ENCODE data around the gene RTN4IP1.

DNA sequence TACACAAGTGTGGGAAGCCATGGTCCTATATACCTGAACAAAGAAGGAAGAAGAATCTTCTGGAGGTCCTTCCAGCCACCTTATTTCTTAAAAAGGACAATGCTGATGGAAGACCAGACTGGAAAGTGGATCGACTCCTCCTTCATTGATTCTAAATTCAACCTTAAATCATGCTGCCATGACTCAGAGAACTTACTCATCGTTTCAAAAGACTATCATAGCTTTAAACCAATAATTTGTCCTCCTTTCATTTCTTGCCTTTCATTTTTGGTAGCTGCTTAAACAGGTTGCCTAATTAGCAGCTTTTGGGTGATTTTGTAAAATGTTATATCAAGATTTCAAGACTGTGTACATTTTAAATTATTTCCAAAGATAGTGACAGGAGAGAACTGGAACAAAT is 60.8 kb downstream of the RTN4IP1 start:
- TF ChIP-seq, protein P1, sequence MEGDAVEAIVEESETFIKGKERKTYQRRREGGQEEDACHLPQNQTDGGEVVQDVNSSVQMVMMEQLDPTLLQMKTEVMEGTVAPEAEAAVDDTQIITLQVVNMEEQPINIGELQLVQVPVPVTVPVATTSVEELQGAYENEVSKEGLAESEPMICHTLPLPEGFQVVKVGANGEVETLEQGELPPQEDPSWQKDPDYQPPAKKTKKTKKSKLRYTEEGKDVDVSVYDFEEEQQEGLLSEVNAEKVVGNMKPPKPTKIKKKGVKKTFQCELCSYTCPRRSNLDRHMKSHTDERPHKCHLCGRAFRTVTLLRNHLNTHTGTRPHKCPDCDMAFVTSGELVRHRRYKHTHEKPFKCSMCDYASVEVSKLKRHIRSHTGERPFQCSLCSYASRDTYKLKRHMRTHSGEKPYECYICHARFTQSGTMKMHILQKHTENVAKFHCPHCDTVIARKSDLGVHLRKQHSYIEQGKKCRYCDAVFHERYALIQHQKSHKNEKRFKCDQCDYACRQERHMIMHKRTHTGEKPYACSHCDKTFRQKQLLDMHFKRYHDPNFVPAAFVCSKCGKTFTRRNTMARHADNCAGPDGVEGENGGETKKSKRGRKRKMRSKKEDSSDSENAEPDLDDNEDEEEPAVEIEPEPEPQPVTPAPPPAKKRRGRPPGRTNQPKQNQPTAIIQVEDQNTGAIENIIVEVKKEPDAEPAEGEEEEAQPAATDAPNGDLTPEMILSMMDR (IDR thresholded peaks at IDR 0.05 in 4 of 5, conservative IDR thresholded peaks at IDR 0.05 in 1 of 5), result no peak
- no peak for TF ChIP-seq POLR2A (IDR thresholded peaks at IDR 0.05)

Measured in gastrocnemius medialis (tissue), 4 donors.